Erythroblast (primary cell): ENCODE results near the gene MYO5C.

ENCODE experiments used
- GATA1 ChIP-seq: IDR thresholded peaks from 2 replicates; pipeline ENCODE4 v1.6.1; 2011; ENCODE audit warnings: low read depth, mild to moderate bottlenecking, control low read depth, low read length, moderate library complexity
- POLR2A ChIP-seq: IDR thresholded peaks from 2 replicates; pipeline ENCODE4 v1.6.1; 2011; ENCODE audit warnings: mild to moderate bottlenecking, low read length

GRCh38 chr15:52161406-52161966, 134.1 kb downstream of the MYO5C start:
- TF ChIP-seq POLR2A, result no peak
- TF ChIP-seq GATA1, result no peak
